A549 (cell line): ENCODE data around the gene NR2E3.

Source experiments
- CEBPB ChIP-seq, 2 experiments: fragments of >200 bp in 1 of 2; sonication (Bioruptor Twin) in 1 of 2; formaldehyde crosslinking in 1 of 2; IDR thresholded peaks; 2 replicates each; pipeline ENCODE4 v1.6.1; 2012 to 2016
- RCOR1 ChIP-seq: fragments of 150-350 bp; IDR thresholded peaks from 2 replicates; pipeline ENCODE4 v1.6.1; 2014; ENCODE audit warnings: antibody characterized with exemption, low read length, low read depth
- TF ChIP-seq, protein P1 (sequence below): fragments of >200 bp; sonication (Bioruptor Twin); formaldehyde crosslinking; IDR thresholded peaks from 3 replicates; pipeline ENCODE4 v1.5.1; 2016
- TF ChIP-seq, protein P2 (sequence below): fragments of 150-350 bp; IDR thresholded peaks from 2 replicates; pipeline ENCODE4 v1.6.1; 2014; ENCODE audit warnings: low read depth, mild to moderate bottlenecking, low read length

DNA sequence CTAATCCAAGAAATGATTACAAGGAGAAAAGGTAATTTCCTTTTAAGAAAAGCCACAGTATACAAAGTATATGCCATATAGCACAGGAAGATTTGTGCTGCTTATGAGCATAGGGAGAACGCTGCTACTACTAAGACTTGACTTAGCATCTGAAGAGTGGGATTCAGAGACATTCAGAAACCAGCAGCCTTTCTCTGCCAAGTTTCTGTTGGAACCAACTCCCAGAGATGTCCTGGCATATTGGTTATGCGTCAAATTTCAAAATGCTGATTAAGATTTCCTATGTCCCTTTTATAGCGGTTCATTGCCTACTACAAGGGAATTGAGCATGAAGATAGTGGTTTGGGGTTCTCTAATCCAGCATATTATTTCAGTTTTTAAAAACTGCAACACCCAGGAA lies 4.9 kb downstream of the NR2E3 start:
- TF ChIP-seq, protein P1, sequence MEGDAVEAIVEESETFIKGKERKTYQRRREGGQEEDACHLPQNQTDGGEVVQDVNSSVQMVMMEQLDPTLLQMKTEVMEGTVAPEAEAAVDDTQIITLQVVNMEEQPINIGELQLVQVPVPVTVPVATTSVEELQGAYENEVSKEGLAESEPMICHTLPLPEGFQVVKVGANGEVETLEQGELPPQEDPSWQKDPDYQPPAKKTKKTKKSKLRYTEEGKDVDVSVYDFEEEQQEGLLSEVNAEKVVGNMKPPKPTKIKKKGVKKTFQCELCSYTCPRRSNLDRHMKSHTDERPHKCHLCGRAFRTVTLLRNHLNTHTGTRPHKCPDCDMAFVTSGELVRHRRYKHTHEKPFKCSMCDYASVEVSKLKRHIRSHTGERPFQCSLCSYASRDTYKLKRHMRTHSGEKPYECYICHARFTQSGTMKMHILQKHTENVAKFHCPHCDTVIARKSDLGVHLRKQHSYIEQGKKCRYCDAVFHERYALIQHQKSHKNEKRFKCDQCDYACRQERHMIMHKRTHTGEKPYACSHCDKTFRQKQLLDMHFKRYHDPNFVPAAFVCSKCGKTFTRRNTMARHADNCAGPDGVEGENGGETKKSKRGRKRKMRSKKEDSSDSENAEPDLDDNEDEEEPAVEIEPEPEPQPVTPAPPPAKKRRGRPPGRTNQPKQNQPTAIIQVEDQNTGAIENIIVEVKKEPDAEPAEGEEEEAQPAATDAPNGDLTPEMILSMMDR = no peak
- TF ChIP-seq CEBPB (IDR thresholded peaks at IDR 0.05) (no peak), RCOR1 (no peak)
- TF ChIP-seq, protein P2, sequence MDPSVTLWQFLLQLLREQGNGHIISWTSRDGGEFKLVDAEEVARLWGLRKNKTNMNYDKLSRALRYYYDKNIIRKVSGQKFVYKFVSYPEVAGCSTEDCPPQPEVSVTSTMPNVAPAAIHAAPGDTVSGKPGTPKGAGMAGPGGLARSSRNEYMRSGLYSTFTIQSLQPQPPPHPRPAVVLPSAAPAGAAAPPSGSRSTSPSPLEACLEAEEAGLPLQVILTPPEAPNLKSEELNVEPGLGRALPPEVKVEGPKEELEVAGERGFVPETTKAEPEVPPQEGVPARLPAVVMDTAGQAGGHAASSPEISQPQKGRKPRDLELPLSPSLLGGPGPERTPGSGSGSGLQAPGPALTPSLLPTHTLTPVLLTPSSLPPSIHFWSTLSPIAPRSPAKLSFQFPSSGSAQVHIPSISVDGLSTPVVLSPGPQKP = no peak
